Suppressor macrophage treated with lipopolysaccharide for 4 hours (primary cell): ENCODE results near the gene GABRE.
"Not testable (repeated sequence)": the region's sequence is repeated elsewhere in the genome, so short reads cannot be mapped to it uniquely, and the experiment has no call there.

Experiments used
- DNase-seq: peaks from one replicate; pipeline ENCODE4 v3.0.0-alpha.2; 2020

Gene GABRE

DNA sequence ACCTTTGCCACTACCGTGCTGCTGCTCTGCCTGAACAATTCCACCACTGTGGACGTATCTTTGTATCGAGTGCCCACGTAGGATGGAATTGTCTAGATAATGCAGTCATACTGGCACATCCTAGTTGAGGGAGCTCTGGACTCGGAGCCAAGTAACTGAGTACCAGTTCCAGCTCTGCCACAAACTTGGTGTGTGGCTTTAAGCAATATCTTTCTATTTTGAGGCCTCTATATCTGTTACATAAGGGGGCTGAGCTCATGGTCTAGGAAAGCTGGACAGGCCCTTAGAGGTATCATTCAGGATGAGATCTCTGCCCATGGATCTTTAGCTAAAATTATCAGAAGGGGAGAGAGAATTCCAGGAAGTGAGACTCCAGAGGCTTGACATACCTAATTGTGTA is 12.4 kb downstream of the GABRE start:
- no peak for DNase-seq

DNA sequence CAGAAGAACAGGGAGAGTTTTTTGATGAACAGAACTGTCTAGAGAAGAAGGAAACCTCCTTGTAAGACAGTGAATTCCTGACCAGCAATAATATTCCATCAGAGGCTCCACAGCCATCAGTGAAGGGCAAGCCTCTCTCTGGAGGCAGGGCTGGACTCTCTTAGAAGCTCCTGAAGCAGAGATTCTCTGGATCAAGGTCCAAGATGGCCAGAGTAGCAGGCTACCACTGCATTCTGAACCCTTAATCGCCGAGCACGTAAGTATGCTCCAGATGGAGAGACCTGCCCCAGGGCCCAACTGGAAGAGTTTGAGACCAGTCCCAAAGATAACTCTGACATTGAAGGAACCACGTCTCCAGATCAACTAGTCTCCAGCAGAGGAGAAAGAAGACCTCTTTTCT is 16.4 kb downstream of the GABRE start:
- DNase-seq, result no peak

DNA sequence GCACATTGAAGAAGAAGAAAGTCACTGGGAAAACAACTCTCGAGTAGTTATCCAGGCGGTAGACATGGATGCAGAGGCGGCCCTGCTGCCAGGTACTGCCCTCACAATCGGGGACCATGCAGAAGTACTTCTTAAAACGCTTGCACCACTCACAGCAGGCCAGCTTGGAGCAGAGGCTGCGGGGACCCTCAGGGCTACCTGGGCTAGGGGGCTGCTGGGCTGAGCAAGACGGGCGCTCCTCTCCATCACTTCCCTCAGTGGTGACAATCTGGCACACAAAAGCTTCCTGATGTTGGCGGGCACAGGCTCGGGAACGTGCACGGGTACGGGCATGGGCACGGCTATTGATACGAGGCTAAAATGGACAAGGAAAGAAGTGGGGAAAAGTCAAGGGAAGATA is 19.7 kb downstream of the GABRE start:
- no peak for DNase-seq

DNA sequence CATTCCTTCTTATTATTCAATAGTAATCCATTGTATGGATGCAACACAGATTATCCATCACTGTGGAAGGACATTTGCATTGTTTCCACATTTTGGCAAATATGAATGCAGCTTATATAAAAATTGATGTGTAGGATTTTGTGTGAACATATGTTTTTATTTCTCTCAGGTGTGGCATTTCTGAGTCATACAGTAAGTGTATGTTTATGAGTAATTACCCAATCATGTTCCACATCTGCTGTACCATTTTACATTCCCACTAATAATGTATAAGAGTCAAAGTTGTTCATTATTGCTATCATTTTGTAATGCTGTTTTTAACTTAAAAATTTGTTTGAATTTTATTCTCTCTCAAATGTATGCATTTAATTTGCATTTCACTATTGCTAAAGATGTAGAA is 36.3 kb downstream of the GABRE start:
- no peak for DNase-seq

DNA sequence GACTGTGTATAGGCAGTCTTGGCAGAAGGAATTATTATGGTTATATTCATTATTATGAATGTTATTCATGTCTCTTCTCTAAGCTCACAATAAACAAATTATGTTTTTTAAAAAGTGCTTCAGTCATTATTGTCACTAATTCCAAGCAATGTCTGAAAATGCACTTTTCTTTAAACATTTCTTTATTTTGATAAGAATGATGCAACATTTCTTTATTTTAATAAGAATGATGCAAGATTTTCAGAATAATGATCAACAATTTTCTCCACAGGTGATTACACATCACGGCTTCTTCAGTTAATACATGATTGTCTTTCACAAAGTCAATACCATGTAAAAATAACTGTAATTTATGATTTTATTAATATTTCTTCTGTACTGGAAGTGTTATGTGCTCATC is 39.1 kb downstream of the GABRE start:
- no peak for DNase-seq

DNA sequence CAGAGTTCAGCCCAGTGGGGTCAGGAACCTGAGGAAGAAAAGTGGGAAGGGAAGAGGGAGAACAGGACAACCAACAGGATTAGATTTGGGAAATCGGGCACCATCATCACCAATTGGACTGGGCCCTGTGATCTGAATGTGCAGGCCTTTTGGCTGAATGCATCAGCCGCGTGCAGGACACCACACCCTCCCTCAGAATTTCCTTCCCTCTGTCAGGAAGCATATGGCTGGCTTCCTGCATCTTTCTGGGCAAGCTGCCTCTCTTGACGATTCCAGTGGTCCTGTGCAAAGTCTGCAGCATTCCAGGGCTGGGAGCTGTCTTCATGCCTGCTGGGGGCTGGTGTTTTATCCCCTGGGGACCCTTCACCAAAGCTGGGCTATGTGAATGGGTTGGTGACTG is 45.4 kb downstream of the GABRE start:
- no peak for DNase-seq

DNA sequence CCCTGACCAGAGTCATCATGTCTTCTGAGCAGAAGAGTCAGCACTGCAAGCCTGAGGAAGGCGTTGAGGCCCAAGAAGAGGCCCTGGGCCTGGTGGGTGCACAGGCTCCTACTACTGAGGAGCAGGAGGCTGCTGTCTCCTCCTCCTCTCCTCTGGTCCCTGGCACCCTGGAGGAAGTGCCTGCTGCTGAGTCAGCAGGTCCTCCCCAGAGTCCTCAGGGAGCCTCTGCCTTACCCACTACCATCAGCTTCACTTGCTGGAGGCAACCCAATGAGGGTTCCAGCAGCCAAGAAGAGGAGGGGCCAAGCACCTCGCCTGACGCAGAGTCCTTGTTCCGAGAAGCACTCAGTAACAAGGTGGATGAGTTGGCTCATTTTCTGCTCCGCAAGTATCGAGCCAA is 50.8 kb downstream of the GABRE start:
- DNase-seq, result no peak

DNA sequence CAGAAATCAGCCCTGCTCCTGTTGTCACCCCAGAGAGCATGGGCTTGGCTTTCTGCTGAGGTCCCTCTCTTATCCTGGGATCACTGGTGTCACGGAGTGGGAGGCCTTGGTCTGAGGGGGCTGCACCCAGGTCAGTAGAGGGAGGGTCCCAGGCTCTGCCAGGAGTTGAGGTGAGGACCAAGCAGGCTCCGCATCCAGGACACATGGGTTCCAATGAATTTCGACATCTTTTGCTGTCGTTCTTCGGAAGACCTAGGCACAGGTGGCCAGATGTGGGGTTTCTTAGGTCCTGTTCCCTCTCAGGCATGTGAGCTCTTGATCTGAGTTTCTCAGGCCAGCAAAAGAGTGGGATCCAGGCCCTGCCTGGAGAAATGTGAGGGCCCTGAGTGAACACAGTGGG is 51.8 kb downstream of the GABRE start:
- DNase-seq, result no peak

DNA sequence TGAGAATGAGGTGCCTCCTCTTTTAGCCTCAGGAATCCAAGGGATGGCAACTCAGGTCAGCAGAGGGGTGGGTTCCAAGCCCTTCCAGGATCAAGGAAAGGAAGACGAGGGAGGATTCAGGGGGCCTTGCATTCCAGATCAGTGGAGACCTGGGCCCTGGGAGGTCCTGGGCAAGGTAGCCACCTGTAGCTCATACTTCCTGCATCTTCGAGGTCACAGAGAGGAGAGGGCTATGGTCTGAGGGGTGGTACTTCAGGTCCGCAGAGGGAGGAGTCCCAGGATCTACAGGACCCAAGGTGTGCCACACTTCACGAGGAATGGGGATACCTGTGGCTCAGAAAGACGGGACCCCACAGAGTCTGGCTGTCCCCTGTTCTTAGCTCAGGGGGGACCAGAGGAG is 52.6 kb downstream of the GABRE start:
- DNase-seq, result no peak

DNA sequence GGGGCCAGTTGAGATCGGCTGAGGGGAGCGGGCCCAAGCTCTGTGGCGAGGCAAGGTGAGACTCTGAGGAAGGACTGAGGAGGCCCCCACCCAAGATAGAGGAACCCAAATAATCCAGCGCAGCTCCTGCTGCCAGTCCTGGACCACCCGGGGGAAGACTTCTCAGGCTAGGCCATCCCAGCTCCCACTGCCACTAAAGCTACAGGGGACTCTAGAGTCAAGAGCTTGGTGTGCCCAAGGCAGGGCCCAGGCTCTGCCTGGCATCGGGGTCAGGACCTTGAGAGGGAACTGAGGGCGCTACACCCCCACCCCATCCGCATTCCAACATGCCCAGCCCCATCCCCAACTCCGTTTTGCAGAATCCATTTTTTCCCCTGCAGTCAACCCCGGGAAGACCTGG is 53.2 kb downstream of the GABRE start:
- no peak for DNase-seq

DNA sequence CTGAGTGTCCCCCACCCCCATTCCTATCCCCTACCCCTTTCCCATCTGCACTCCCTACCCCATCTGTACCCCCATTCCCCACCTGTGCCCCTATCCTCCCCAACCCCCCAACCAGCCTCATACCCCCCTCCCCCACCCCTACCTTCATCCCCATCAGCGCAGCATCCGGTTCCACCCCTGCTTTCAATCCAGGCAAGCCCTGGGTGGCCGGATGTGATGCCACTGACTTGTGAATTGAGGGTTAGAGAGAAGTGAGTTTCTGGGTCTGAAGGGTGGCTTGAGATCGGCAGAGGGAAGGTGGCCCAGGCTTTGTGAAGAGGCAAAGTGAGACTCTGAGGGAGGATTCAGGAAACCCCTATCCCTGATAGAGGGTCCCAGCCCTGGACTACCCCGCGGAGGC is 53.9 kb downstream of the GABRE start:
- DNase-seq, result no peak

DNA sequence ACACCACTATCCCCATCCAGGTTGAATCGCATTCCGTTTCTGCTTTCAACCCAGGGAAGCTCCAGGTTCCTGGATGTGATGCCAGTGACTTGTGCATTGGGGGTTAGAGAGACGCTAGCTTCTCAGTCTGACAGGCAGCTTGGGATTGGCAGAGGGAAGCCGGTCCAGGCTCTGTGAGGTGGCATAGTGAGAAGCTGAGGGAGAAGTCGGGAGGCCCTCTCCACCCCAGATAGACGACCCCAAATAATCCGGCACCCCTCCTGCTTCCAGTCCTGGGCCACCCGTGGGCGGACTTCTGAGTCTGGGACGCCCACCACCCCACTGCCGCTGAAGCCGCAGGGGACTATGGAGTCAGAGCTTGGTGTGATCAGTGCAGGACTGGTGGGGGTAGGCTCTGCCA is 54.4 kb downstream of the GABRE start:
- no peak for DNase-seq

DNA sequence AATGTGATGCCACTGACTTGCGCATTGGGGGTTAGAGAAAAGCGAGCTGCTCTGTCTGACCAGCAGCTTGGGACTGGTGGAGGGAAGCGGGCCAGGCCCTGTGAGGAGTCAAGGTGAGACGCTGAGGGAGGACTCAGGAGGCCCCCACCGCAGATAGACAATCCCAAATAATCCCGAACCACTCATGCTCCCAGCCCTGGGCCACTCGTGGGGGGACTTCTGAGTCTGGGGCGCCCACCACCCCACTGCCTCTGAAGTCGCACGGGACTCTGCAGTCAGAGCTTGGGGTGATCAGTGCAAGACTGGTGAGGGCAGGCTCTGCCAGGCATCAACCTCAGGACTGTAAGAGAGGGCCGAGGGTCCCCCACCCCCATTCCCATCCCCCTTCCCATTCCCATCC is 54.9 kb downstream of the GABRE start:
- no peak for DNase-seq

DNA sequence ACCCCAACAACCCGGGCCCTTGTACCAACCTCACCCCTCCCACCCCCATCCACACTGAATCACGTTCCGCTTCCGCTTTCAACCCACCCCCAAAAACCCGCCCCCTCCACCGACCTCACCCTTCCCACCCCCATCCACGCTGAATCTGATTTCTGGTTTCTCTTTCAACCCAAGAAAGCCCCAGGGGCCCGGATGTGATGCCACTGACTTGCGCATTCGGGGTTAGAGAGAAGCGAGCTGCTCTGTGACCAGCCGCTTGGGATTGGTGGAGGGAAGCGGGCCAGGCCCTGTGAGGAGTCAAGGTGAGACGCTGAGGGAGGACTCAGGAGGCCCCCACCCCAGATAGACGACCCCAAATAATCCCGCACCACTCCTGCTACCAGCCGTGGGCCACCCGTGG is 55.7 kb downstream of the GABRE start:
- not testable (repeated sequence) for DNase-seq

DNA sequence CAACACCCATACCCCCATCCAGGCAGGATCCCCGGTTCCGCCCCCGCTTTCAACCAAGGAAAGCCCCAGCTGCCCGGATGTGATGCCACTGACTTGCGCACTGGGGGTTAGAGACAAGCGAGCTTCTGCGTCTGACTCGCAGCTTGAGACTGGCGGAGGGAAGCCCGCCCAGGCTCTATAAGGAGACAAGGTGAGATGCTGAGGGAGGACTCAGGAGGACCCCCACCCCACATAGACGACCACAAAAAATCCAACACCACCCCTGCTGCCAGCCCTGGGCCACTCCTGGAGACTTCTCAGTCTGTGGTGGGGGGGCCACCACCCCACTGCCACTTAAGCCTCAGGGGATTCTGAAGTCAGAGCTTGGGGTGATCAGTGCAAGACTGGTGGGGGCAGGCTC is 61.7 kb downstream of the GABRE start, which contains the start of gene MAGEA4:
Gene MAGEA4 (plus strand): TSS at position 110 of the 400 bp plus-strand sequence. CDS start 10,776 bp downstream, outside the sequence.
- DNase-seq, result no peak

DNA sequence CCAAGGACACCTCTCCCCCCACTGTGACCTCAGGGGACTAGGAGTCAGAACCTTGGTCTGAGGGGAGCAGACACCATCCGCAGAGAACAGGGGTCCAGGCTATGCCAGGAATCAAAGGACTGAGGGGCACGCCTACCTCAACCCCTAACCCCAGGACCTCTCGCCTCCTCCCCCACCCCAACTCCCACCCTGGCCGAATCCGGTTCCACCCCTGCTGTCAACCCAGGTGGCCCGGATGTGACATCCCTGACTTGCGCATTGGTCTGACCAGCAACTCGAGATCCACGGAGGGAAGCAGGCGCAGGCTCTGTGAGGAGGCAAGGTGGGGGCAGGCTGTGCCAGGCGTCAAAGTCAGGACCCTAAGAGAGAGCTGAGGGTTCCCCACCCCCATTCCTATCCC is 62.3 kb downstream of the GABRE start:
- DNase-seq, result no peak

DNA sequence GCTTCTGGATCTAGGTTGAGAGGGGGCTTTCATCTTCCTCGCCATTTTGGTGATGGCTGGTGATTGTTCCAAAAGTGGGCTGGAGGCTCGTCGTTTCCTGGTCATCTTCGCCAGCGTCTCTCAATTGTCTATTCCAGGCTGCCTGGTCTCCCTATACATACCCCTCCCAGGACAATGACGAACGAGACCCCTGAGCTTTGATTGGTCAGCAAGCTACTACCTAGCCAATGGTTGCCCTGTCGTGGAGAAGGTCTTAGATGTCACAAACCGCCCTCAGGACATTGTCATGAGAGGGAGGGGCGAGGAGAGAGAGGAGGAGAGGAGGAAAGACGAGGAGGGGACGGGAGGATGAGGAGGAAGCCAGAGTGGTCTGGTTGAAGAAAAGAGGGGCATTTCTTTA is 69.5 kb downstream of the GABRE start:
- no peak for DNase-seq
